Cardiac fibroblast (primary cell): ENCODE measurements around the gene TMED8.

Source experiments
- DNase-seq, 2 donors: peaks; one replicate each; pipeline versions ENCODE4 v3.0.0 to v3.0.0-alpha.2; 2010; ENCODE audit warnings: low read depth in 2 of 2
- H3K4me3 ChIP-seq, 2 donors: replicated peaks in 1 of 2; 1 replicate in 1 of 2; 2 replicates in 1 of 2; pipeline ENCODE4 v1.5.1; 2011; ENCODE audit warnings: low read depth in 2 of 2, low read length in 2 of 2, mild to moderate bottlenecking in 2 of 2, moderate library complexity in 1 of 2
- CTCF ChIP-seq: IDR thresholded peaks from one replicate; pipeline ENCODE4 v1.5.1; 2011; ENCODE audit warnings: low read depth, mild to moderate bottlenecking, low read length, inconsistent platforms

Gene TMED8

GRCh38 chr14:77286576-77286975, 90.3 kb downstream of the TMED8 start:
- TF ChIP-seq CTCF: no peak
- DNase-seq: no peak

More at GRCh38 chr14:77286576-77286975, 90.3 kb downstream of the TMED8 start:
- no peak overlapping the region for H3K4me3 ChIP-seq
